Measurements from ENCODE around the gene POR.

Gene POR

DNA sequence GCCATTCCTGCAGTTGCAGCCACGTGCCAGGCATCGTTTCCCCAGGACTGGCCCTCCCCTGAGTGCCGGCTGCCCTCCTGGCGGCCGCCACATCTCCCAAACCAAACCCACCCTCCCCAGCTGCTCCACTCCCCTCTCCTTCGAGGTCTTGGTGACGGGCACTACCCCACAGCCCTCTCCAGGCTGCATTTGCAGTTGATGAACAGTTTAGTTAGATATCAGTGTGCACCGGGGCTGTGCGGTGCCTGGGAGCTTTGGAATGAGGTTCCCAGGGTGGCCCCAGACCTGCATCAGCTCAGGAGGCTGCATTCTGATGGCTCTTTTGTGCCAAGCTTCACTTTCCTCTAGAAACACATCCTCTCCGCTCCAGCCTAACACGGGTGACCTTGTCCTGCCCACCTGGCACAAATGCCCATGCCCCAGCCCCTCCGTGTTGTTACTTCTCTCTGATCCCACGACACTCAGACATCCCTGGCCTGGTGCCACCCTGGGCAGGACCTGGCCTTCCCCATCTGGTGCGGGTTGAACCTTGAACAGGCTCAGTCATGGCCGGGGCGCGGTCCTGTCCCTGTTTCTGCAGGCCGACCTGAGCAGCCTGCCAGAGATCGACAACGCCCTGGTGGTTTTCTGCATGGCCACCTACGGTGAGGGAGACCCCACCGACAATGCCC, 64.9 kb downstream of the POR start:
- no peak for DNase-seq (ENCODE audit: low read depth)

DNA sequence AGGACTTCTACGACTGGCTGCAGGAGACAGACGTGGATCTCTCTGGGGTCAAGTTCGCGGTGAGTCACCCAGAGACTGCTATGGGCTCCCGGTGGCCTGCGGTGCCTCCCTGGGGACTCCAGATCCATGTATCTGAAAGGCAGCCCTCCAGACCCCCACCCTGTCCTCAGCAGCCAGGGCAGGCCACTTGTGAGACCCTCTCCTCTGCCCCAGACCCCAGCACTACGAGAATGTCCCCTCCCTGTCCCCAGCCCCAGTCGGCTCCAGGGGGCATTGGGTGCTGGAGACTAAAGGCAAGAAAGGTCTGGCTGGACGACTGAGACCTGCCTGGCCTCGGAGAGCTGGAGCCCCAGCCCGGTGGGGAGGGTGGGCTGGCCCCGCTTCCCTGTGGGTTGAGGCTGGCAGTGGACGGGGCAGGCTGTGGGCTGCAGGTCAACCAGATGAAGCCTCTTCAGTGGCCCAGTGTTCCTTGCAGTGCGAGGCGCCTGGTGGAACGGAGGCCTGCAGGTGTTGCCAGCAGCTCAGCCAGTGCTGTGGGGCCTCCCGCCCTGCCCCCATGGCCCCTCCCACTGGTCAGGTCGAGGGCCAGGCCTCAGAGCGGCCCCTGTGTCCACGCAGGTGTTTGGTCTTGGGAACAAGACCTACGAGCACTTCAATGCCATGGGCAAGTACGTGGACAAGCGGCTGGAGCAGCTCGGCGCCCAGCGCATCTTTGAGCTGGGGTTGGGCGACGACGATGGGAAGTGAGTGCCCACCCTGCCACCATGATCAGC, 65.7 kb downstream of the POR start:
- DNase-seq (ENCODE audit: low read depth) = no peak

DNA sequence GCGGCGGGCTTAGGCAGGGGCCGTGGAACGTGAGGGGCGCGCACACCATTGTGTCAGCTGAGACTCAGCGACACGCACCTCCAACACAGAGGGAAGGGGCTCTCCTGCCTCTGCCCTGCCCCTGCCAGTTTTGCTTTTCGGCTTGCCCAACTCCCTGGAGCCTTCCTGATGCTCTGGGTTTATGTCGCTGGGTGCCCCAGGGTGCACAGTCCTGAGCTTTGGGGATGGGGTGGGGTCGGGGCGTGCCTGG, 66.2 kb downstream of the POR start:
- DNase-seq (ENCODE audit: low read depth) = no peak

DNA sequence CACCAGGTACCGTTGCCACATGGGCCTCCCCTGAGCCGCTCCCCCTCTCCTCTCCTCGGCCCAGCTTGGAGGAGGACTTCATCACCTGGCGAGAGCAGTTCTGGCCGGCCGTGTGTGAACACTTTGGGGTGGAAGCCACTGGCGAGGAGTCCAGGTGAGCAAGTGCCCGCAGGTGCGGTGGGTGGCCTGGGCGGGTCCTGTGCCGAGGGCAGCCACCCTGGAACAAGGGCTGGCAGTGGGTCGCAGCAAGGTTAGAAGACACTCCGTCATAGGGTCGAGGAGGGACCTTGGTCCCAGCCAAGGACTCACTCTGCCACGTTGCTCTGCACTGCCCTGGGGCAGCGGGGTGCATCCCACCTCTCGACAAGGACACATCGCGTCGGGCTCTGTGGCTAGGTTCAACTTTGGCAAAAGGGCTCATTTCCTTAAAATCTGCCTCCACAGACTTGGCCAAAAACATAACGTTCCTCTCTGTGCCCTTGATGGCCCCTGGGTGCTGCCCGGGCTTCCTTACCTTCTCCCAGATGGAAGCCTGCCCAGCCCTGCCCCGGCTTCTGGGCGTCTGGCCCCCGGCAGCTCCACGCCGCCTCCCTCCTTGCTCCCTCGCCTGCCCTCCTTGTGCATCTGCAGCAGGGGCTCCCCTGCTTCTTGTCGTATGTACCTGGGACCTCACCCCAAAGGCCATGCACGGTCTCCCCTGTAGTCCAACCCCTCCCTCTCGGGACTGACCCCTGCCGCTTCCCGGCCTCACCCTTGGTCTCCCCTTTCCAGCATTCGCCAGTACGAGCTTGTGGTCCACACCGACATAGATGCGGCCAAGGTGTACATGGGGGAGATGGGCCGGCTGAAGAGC, 66.7 kb downstream of the POR start:
- DNase-seq (ENCODE audit: low read depth) = no peak

DNA sequence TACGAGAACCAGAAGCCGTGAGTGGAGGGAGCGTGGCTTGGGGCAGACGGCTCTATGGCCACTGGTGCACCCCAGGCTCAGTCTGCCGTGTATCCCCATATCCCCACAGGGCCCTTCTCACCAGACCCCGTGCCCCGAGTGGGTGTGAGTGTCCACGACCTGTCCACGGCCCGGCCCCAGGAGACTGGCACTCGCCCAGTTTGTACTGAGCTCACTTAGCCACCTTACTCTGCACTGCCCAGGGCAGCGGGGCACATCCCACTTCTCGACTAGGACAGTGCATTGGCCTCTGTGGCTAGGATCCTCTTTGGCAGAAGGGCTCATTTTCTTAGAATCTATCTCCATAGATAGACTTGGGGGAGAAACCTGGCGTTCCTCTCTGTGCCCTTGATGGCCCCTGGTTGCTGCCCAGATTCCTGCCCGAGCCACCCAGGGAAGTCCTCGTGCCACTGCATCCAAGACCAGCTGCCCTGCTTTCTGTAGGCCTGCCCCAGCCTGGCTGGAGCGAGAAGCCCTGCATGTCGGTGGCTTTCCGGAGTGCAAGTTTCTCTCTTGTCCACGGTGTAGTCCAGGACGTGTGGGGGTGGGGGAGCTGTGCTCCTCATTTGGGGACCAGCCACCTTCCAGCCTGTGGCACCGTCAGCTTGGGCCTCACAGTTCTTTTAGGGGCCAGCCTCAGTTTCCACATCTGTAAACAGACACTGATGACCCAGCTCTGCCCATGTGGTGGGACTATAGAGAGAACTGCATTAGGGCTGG, 67.5 kb downstream of the POR start:
- DNase-seq (ENCODE audit: low read depth) = no peak

DNA sequence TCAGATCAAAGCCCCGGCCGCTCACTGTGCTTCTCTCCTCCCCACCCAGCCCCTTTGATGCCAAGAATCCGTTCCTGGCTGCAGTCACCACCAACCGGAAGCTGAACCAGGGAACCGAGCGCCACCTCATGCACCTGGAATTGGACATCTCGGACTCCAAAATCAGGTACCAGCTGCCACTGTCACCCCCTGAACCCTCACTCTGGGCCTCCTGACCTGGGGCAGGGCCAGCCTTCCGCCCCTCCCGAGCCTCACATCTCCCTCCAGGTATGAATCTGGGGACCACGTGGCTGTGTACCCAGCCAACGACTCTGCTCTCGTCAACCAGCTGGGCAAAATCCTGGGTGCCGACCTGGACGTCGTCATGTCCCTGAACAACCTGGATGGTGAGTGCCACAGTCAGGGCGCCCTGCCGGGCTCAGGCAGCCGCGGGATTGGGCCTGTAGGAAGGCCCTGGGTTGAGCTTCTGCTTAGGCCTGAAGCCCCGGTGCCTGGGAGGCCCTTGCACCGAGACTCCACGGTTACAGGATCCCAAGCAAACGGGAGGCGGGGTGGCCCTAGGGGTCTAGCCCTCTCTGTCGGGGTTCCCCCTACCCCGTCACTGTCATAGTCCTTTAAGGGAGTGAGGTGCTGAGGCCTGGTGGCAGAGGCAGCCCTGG, 68.6 kb downstream of the POR start:
- DNase-seq (ENCODE audit: low read depth) = no peak

DNA sequence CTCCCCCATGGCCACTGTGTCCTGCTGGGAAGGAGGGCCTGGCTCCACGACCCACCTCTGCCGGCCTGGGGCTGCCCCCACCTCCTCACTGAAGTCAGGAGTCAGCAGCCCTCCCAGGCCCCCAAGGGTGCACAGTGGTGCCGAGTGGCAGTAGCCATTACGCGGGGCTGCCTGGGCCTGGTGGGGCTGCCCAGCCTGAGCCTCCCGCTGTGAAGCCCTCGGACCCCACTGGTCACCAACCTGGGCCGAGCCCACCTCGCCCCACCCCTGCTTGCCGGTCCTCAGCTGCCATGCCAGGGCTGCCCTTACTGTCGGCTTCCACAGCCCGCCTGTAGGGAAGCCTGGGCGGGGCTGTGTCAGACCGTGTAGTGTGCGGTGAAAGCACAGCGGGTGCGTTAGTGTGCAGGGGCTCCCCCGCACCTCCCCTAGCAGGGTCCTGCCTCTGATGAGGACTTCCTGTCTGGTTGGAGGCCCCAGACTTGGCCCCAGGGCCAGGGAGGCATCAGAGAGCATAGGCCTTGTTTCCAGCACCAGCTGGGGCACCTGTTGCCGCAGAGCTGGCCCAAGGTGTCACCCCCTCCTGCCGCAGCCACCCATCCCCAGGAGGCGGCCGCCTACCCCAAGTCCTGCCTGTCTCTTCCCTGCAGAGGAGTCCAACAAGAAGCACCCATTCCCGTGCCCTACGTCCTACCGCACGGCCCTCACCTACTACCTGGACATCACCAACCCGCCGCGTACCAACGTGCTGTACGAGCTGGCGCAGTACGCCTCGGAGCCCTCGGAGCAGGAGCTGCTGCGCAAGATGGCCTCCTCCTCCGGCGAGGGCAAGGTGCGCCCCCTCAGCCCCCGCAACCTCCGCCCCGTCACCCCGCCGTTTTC, 69.4 kb downstream of the POR start:
- no peak for DNase-seq (ENCODE audit: low read depth)

DNA sequence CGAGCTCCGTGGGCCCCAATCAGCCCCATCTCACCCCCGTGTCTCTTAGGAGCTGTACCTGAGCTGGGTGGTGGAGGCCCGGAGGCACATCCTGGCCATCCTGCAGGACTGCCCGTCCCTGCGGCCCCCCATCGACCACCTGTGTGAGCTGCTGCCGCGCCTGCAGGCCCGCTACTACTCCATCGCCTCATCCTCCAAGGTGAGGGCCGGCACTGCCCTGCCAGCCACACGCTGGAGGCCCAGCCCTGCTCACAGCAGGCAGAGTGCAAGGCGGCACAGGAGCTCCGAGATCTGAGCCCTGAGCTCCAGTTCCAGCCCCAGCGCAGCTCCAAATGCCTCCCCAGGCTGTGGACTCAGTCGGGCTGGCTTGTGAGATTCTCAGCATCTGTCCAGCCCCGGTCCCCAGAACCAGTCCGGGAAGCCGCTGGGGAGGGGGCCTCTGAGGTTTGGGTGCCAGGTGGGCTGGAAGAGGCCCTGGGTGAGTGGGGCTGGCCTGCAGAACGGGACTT, 70.1 kb downstream of the POR start:
- no peak for DNase-seq (ENCODE audit: low read depth)

DNA sequence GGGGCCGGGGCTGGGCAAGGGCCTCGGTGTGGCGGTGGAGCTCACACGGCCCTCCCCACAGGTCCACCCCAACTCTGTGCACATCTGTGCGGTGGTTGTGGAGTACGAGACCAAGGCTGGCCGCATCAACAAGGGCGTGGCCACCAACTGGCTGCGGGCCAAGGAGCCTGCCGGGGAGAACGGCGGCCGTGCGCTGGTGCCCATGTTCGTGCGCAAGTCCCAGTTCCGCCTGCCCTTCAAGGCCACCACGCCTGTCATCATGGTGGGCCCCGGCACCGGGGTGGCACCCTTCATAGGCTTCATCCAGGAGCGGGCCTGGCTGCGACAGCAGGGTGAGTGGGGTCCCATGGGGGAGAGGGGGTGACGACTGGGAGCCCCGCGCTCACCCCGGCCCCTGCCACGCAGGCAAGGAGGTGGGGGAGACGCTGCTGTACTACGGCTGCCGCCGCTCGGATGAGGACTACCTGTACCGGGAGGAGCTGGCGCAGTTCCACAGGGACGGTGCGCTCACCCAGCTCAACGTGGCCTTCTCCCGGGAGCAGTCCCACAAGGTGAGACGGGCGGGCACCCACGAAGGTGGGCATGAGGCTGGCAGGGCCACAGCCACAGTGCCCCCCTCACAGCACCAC, 70.7 kb downstream of the POR start:
- no peak for DNase-seq (ENCODE audit: low read depth)

DNA sequence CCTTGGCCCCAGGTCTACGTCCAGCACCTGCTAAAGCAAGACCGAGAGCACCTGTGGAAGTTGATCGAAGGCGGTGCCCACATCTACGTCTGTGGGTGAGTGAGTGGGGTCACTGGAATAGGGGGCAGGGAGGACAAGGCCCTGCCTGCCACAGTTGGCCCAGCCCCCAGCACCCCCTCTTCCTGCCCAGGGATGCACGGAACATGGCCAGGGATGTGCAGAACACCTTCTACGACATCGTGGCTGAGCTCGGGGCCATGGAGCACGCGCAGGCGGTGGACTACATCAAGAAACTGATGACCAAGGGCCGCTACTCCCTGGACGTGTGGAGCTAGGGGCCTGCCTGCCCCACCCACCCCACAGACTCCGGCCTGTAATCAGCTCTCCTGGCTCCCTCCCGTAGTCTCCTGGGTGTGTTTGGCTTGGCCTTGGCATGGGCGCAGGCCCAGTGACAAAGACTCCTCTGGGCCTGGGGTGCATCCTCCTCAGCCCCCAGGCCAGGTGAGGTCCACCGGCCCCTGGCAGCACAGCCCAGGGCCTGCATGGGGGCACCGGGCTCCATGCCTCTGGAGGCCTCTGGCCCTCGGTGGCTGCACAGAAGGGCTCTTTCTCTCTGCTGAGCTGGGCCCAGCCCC, 71.3 kb downstream of the POR start:
- no peak for DNase-seq (ENCODE audit: low read depth)

DNA sequence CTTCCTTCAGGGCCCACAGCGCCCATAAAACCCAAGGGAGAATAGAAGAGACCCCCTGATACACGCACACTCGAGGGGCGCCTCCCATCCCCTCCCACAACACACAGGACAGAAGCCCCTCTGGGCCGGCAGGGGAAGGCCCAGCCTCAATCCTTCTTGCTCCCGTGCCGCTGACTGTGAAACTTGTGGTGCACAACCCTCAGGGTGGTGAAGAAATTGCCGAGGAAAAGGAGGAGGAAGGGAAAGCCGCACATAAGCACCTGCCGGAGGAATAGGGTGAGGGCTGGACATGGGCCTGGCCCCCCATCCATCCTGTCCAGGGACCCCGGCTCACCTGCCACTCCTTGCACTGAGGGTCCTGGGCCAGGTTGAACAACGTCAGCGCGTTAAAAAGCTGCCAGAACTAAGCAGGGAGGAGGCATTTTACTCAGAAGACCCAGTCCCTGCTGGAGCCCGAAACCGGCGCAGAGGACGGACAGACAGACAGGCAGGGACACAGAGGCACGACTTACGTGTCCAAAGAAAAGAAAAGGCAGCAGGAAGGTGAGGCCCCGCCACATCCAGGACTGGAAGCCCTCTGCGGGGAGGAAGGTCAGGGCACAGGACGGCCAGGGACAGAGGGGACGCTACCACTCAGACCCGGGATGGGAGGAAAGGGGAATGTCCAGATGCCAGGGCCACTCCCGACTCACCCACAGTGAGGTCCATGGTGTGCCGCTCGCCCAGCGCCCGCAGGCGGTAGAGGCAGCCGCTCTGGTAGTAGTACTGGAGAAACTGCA, 72.3 kb downstream of the POR start:
- DNase-seq (ENCODE audit: low read depth) = no peak

DNA sequence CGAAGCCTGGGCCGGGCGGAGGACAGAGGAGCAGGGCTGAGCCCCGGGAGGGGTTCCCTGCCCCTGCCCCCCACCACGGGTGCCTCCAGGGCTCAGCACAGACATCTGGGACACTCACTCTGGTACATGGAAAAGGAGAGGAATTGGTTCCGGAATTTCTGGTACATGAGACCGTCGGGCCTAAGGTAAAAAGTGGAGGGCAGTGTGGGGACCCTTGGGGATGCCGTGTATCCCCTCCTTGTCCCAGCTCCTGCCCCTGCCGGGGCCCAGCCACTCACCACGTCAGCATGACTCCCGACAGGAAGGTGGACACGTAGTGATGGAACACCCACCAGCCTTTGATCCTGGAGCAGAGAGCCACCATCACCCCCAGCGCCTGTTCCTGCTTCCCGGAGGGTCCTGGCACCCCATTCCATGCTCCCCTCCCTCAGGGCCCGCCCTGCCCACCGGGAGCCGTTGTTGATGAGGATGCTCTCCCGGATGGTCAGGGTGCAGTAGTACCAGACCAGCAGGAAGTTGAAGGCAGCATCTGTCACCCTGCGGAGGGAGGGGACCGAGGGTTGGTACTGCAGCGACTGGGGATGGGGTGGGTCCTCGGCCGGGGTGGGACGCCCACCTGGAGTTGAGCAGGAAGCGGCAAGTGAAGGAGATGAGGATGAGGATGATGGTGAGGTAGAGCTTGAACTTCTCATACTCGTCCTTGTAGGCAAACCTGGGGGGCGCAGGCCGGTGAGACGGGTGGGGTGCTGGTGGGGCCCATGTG, 73.0 kb downstream of the POR start:
- DNase-seq (ENCODE audit: low read depth) = no peak

DNA sequence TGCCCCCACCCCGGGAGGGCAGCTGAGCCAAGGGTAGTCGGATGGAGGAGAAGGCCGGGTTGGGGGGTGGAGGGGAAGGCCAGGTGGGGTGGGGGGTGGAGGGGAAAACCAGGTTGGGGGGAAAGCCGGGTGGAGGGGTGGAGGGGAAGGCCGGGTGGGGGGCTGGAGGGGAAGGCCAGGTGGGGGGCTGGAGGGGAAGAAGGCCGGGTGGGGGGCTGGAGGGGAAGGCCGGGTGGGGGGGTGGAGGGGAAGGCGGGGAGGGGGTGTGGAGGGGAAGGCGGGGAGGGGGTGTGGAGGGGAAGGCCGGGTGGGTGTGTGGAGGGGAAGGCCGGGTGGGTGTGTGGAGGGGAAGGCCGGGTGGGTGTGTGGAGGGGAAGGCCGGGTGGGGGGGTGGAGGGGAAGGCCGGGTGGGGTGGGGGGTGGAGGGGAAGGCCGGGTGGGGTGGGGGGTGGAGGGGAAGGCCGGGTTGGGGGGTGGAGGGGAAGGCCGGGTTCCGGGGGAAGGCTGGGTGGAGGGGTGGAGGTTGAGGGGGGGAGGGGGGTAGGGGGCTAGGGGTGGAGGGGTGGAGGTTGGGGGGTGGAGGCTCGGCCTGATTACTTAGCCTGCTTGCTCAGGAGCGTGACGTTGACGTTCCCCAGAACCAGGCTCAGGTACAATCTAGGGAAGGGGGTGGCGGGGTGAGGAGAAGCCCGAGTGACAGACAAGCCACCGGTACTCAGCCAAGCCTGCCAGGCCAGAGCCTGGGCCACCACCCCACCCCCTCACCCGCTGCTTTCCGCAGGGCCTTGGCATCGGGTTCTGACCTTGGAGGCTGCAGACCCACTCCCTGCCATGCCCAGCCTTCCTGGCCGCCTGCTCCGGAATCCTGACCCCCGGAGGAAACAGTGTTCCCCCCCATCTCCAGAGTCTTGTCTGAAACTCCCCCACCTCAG, 73.9 kb downstream of the POR start:
- DNase-seq (ENCODE audit: low read depth) = no peak

DNA sequence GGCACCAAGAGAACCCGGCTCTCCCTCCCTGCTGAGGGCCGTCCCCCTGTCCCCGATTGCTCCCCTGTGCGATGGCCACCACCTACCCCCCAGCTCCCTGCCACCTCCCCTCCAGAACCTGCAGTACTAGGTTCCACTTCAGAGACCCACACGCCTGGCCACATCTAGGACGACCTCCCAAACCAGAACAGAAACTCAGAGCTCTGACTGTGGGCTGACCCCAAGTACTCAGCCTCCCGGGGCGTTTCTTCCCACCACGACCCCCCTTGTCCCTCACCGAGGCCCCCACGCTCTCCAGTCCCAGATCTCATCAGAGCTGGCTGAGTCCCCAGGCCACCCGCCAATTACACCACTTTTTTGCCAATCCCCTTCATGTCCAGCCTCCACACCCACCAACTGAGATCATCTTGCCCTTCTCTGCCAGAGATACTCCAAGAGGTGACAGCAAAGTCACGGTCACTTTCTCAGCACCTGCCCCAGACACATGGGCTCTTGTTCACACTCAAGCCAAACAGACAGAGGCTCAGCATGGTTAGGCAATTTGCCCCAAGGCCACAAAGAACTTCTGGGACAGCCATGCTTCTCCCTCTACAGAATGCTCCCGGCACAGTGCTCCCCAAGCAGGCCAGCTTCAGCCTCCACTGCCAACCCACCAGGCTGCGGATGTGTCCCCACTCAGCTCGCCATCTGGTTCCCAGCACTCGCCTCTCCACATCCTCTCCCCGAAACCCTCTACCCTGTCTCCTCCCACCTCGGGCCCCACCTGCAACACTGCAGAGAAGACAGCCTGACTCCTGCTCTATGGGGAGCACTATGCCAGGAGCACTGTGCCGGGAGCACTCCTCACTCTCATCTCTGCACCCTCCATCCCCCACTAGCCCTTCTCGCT, 74.8 kb downstream of the POR start:
- no peak for DNase-seq (ENCODE audit: low read depth)

DNA sequence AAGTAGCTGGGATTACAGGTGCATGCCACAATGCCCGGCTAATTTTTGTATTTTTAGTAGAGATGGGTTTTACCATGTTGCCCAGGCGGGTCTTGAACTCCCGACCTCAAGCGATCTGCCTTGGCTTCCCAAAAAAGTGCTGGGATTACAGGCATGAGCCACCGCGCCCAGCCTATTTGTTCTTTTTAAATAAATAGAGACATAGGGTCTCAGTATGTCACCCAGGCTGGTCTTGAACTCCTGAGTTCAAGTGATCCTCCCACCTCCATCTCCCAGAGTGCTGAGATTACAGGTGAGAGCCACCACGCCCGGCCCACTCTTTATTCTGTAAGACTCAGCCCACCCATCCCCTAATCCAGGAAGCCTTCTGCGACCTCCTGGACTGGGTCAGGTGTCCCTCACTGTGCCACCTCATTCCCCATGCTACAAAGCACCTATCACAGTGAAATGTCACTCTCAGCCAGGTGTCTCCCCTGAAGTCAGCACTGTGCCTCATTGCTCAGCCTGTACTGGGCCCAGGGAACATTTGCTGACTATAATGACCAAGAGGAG, 76.7 kb downstream of the POR start:
- no peak for DNase-seq (ENCODE audit: low read depth)
